GM23338 (cell line): ENCODE data around the gene LRP1B. TPM values are rescaled to one million over a fixed set of nuclear protein-coding genes. Genes with fewer than 3 reads are reported as not detected.

Source experiments
- ATAC-seq: fragments of 200-7000 bp; cut with Tn5 transposase; 3 replicates; pipeline ENCODE4 v1.9.1; 2020
- DNase-seq: peaks from one replicate; pipeline ENCODE4 v3.0.0-alpha.2; 2015; ENCODE audit warnings: low spot score
- H2AFZ ChIP-seq: fragments of 200-600 bp; sonication (generic); 2 replicates; pipeline ENCODE4 v1.8.0; 2016; ENCODE audit warnings: antibody characterized with exemption, mild to moderate bottlenecking, moderate library complexity
- H3F3A ChIP-seq: fragments of 200-600 bp; sonication (generic); replicated peaks from 2 replicates; pipeline ENCODE4 v1.8.0; 2017; ENCODE audit warnings: antibody characterized with exemption, mixed run types, low read depth
- H3K27ac ChIP-seq: fragments of 200-600 bp; sonication (generic); 2 replicates; pipeline ENCODE4 v1.6.1; 2016; ENCODE audit warnings: low read depth
- H3K27me3 ChIP-seq: fragments of 200-600 bp; sonication (generic); 2 replicates; pipeline ENCODE4 v1.8.0; 2016; ENCODE audit warnings: mild to moderate bottlenecking, mixed run types, moderate library complexity; ENCODE audit not compliant: insufficient read depth
- H3K36me3 ChIP-seq: fragments of 200-600 bp; sonication (generic); 2 replicates; pipeline ENCODE4 v1.8.0; 2016; ENCODE audit warnings: mild to moderate bottlenecking; ENCODE audit not compliant: insufficient read depth
- H3K4me1 ChIP-seq: fragments of 200-600 bp; sonication (generic); 2 replicates; pipeline ENCODE4 v1.8.0; 2016; ENCODE audit warnings: mild to moderate bottlenecking, moderate library complexity; ENCODE audit not compliant: insufficient read depth
- H3K4me2 ChIP-seq: fragments of 200-600 bp; sonication (generic); 2 replicates; pipeline ENCODE4 v1.7.1; 2017; ENCODE audit warnings: mixed run types
- H3K4me3 ChIP-seq: fragments of 200-600 bp; sonication (generic); 2 replicates; pipeline ENCODE4 v1.6.1; 2016; ENCODE audit warnings: mixed run types
- H3K79me2 ChIP-seq: fragments of 200-600 bp; sonication (generic); replicated peaks from 2 replicates; pipeline ENCODE4 v1.8.0; 2017; ENCODE audit warnings: mild to moderate bottlenecking; ENCODE audit not compliant: insufficient read depth
- H3K9me2 ChIP-seq: fragments of 200-600 bp; sonication (generic); 2 replicates; pipeline ENCODE4 v1.8.0; 2017; ENCODE audit not compliant: insufficient read depth
- H4K20me1 ChIP-seq: fragments of 200-600 bp; sonication (generic); replicated peaks from 2 replicates; pipeline ENCODE4 v1.8.0; 2017; ENCODE audit warnings: mild to moderate bottlenecking; ENCODE audit not compliant: insufficient read depth
- H3K27ac Mint-ChIP-seq: 2 replicates; pipeline ENCODE4 v1.8.0; 2020; ENCODE audit warnings: inconsistent platforms, mild to moderate bottlenecking, moderate library complexity, mixed read lengths
- H3K27me3 Mint-ChIP-seq: 3 replicates; pipeline ENCODE4 v1.8.0; 2022; ENCODE audit warnings: low read depth, mild to moderate bottlenecking, moderate library complexity, mixed read lengths, inconsistent platforms; ENCODE audit not compliant: insufficient read depth, poor library complexity
- H3K36me3 Mint-ChIP-seq: 3 replicates; pipeline ENCODE4 v1.8.0; 2021; ENCODE audit warnings: low read depth, mild to moderate bottlenecking, inconsistent platforms, moderate library complexity, mixed read lengths
- H3K4me1 Mint-ChIP-seq: 3 replicates; pipeline ENCODE4 v1.8.0; 2020; ENCODE audit warnings: mild to moderate bottlenecking, inconsistent platforms, mixed read lengths
- H3K4me3 Mint-ChIP-seq: 3 replicates; pipeline ENCODE4 v1.8.0; 2021; ENCODE audit warnings: moderate library complexity, mild to moderate bottlenecking, inconsistent platforms, mixed read lengths
- H3K9me3 Mint-ChIP-seq: 3 replicates; pipeline ENCODE4 v1.8.0; 2020; ENCODE audit warnings: moderate library complexity, mild to moderate bottlenecking, inconsistent platforms, mixed read lengths
- CREB1 ChIP-seq: fragments of 250-450 bp; sonication (Bioruptor Pico); IDR thresholded peaks from 2 replicates; pipeline ENCODE4 v1.5.0; 2020; ENCODE audit warnings: low read depth, mild to moderate bottlenecking, moderate library complexity
- CTCF ChIP-seq, 2 experiments: fragments of 200-600 bp in 1 of 2; sonication (generic) in 1 of 2; conservative IDR thresholded peaks; 2 replicates each; pipeline versions ENCODE4 v1.5.1 to v1.6.1; 2016 to 2017; ENCODE audit warnings: antibody characterized with exemption in 2 of 2, low read depth in 2 of 2, mild to moderate bottlenecking in 2 of 2, moderate library complexity in 1 of 2
- ETS1 ChIP-seq: IDR thresholded peaks from 2 replicates; pipeline ENCODE4 v1.6.1; 2016; ENCODE audit warnings: antibody characterized with exemption
- EZH2 ChIP-seq: fragments of 200-600 bp; sonication (generic); IDR thresholded peaks from one replicate; pipeline ENCODE4 v1.8.0; 2017; ENCODE audit warnings: antibody characterized with exemption, mild to moderate bottlenecking, low read depth; ENCODE audit not compliant: unreplicated experiment
- EZH2phosphoT487 ChIP-seq: fragments of 200-600 bp; sonication (generic); IDR thresholded peaks from one replicate; pipeline ENCODE4 v1.8.1; 2018; ENCODE audit warnings: antibody characterized with exemption; ENCODE audit not compliant: unreplicated experiment
- JUNB ChIP-seq: IDR thresholded peaks from one replicate; pipeline ENCODE4 v1.6.1; 2016; ENCODE audit warnings: antibody characterized with exemption; ENCODE audit not compliant: unreplicated experiment
- NANOG ChIP-seq: IDR thresholded peaks from 2 replicates; pipeline ENCODE4 v1.6.1; 2016; ENCODE audit warnings: antibody characterized with exemption, borderline replicate concordance
- POLR2AphosphoS5 ChIP-seq: IDR thresholded peaks from 2 replicates; pipeline ENCODE4 v1.6.1; 2016; ENCODE audit warnings: antibody characterized with exemption, low read depth
- REST ChIP-seq: IDR thresholded peaks from one replicate; pipeline ENCODE4 v1.6.1; 2018; ENCODE audit warnings: antibody characterized with exemption; ENCODE audit not compliant: unreplicated experiment
- STAT1 ChIP-seq: IDR thresholded peaks from one replicate; pipeline ENCODE4 v1.6.1; 2016; ENCODE audit warnings: antibody characterized with exemption; ENCODE audit not compliant: unreplicated experiment
- ZNF114 ChIP-seq: fragments of 250-450 bp; sonication (Bioruptor Pico); IDR thresholded peaks from 2 replicates; pipeline ENCODE4 v1.5.0; 2020; ENCODE audit warnings: mild to moderate bottlenecking, moderate library complexity
- ZNF331 ChIP-seq: fragments of 250-450 bp; sonication (Bioruptor Pico); IDR thresholded peaks from 2 replicates; pipeline ENCODE4 v1.5.0; 2020; ENCODE audit warnings: low read depth, mild to moderate bottlenecking, moderate library complexity
- ZNF462 ChIP-seq: fragments of 250-450 bp; sonication (Bioruptor Pico); IDR thresholded peaks from 2 replicates; pipeline ENCODE4 v1.5.0; 2020; ENCODE audit warnings: mild to moderate bottlenecking, moderate library complexity
- polyA plus RNA-seq: library from polyadenylated mRNA; unstranded; fragments of >200 nt; fragmentation: Nextera tagmentation; extraction: Ambion mirVana; gene quantifications from 2 replicates; pipeline ENCODE4 v1.2.1, GENCODE V29; 2016
- total RNA-seq: library from RNA; depleted of rRNA; stranded (reverse); fragments of >200 nt; shearing (Covaris generic); gene quantifications from 2 replicates; pipeline ENCODE4 v1.2.3, GENCODE V29; 2014

The LRP1B gene
- total and polyA plus RNA-seq, 2 experiments from 2014 or later, result 0.15 to 0.97 TPM

GRCh38 chr2:142029974-142030373 is 100.8 kb downstream of the LRP1B start:
- no peaks in the 10 kb centered on the region for H3K36me3 ChIP-seq
- H3K4me1 Mint-ChIP-seq, result peaks cover 21% of the 10 kb centered on the region
- H3K79me2 ChIP-seq, result no peaks in the 10 kb centered on the region
- H3K4me2 ChIP-seq, result no peak overlapping the region
- H3K27ac Mint-ChIP-seq, result no peak overlapping the region
- TF ChIP-seq EZH2phosphoT487, result no peak
- TF ChIP-seq ETS1, result no peak
- TF ChIP-seq STAT1, result no peak
- no peak for TF ChIP-seq ZNF331 (CRISPR knock-in tag)
- no peak for TF ChIP-seq NANOG
- no peak for TF ChIP-seq CREB1 (CRISPR knock-in tag)
- TF ChIP-seq ZNF462 (CRISPR knock-in tag), result no peak
- TF ChIP-seq CTCF (conservative IDR thresholded peaks at IDR 0.05; ENCODE audit: low read depth in 2 of 2), result no peak
- no peak for TF ChIP-seq POLR2AphosphoS5
- TF ChIP-seq REST, result no peak
- no peak for TF ChIP-seq ZNF114 (CRISPR knock-in tag)
- no peak for TF ChIP-seq EZH2
- TF ChIP-seq JUNB, result no peak
- H3K4me3 Mint-ChIP-seq, result no peak overlapping the region
- H3K27me3 ChIP-seq, result no peaks in the 10 kb centered on the region
- no peaks in the 10 kb centered on the region for H3K9me2 ChIP-seq
- H3K4me1 ChIP-seq, result peaks cover 17% of the 10 kb centered on the region; the same call in 1 of the 2 replicates
- H2AFZ ChIP-seq, result no peak overlapping the region
- no peaks in the 10 kb centered on the region for H3K9me3 Mint-ChIP-seq
- ATAC-seq, result no peak
- no peaks in the 10 kb centered on the region for H4K20me1 ChIP-seq
- DNase-seq, result no peak
- H3K27me3 Mint-ChIP-seq, result no peaks in the 10 kb centered on the region
- H3K4me3 ChIP-seq, result no peak overlapping the region
- H3K27ac ChIP-seq, result no peak overlapping the region
- no peaks in the 10 kb centered on the region for H3K36me3 Mint-ChIP-seq
- H3F3A ChIP-seq, result no peaks in the 10 kb centered on the region
